ENCODE data around the gene UTY. TPM values are rescaled to one million over a fixed set of nuclear protein-coding genes. Genes with fewer than 3 reads are reported as not detected.

UTY gene
- polyA plus RNA-seq, 1 donor, result 11.5 TPM

DNA sequence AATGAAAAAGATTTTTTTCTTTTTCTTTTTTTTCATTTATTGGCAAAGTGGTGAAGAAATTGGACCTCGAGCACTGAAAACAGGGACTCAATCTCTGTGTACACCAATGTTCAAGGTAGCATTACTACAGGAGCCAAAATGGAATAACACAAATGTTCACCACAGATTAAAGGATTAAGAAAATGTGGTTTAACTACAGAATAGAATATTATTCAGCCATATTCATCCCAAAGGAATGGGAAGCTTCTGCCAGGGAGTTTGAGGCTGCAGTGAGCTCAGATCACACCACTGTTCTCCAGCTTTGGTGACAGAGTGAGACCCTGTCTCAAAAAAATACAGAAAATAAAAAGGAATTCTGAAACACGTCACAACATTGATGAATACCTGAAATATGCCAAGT lies 81.0 kb downstream of the UTY start:
- DNase-seq, result no peak

DNA sequence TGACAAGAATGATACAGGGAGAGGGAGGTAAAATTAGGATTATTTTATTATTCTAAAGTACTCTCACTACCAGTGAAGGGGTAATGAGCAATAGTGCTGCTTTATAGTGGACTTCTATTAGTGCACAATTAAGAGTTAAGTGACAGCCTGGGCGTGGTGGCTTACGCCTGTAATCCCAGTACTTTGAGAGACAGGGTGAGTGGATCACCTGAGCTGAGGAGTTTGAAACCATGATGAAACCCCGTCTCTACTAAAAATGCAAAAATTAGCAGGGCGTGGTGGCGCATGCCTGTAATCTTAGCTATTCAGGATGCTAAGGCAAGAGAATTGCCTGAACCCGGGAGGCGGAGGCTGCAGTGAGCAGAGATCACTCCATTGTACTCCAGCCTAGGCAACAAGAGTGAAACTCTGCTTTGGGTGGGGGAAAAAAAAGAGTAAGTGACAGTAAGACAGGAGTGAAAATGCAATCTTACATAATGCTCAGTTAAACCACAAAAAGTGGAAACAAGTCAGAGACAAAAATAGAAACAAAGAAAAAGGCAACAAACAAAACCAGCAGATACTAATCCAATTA lies 98.6 kb downstream of the UTY start:
- no peak for DNase-seq

DNA sequence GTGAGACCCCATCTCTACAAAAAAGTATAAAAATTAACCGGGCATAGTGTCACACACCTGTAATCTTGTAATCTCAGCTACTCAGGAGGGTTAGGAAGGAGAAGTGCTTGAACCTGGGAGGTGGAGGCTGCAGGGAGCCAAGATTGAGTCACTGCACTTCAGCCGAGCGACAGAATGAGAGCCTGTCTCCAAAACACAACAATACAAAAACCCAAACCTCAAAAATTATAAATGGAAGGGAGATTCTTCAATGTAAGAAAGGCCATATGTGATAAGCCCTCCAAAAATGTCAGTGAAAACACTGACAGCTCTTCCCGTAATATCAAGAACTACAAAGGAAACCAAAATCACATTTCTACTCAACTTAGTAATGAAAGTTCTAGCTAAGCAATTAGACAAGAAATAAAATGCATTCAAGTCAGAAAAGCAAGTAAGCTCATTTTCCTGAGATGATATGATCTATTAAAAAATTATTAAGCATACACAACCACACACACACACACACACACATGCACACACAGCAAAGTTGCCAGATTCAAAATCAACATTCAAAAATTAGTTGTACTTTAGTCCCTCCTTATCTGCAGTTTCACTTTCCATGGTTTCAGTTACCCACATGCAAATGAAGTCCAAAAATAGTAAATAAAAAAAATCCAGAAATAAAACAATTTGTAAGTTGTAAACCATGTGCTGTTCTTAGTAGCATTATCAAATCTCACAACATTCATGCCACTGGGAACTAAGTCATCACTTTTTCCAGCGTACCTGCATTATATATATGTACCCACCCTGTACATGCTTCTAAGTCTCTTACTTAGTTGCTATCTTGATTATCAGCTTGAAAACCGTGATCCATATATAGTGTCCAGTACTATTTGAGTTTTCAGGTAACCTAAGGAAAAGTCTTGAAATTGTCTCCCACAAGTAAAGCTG lies 108.7 kb downstream of the UTY start:
- DNase-seq, result no peak

DNA sequence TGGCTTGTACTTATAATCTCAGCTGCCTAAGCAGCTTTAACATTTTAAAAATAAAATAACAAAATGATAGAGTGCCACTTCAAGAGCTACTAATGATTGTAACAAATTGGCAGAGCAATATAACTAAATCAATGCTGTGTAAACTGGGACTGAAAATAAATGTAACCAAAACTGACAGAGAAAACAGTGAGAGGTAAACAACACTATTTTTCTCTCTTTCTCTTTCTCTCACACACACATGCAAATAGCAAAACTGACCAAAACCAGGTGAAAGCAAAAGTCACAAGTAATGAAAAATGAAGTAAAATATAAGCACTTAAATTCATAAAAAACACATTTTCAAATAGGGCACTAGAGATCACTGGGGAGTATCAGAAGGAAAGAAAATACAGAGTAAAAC lies 109.6 kb downstream of the UTY start:
- DNase-seq, result no peak

DNA sequence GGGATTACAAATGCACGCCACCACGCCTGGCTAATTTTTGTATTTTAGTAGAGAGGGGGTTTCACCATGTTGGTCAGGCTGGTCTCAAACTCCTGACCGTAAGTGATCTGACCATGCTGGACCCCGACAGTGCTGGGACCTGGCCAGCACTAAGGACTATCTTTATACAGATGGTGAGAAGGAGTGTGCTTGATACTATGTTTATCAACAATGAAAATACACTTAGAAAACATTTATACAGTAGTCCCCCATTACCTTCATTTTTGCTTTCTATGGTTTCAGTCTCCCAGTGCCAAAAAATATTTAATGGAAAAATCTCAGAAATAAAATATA lies 111.4 kb downstream of the UTY start:
- DNase-seq, result no peak

DNA sequence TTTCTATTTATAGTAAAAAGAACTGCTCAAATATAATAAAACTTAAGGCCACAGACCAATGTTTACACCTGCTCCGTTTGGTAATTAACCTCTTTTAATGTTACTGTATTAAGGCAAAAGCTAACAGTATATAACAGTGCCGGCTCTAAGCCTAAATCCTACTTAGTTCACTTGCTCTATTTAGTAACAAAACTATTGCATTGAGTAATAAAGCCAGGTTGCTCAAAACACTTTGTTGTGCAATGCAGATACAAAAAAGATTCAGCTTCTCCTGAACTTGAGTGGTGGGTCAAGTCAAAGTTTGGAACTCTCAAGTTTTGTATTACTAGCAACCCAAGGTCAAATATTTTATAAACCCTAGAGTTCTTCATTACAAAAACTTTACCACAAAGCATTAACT lies 116.2 kb downstream of the UTY start:
- DNase-seq, result no peak

DNA sequence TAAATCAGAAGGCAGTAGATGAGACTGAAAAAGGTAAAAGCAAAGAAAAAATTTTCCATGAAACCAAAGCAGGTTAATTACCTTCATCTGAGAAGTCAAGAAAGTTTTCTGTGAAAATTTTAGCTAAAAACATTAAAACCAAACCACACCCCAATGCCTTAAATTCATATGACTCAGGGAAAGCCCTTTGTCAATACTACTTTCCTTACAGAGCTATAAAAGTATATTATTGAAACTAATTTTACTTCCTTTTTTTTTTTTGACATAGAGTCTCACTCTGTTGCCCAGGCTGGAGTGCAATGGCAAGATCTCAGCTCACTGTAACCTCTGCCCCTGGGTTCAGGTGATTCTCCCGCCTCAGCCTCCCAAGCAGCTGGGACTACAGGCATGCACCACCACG lies 117.2 kb downstream of the UTY start:
- DNase-seq, result no peak

DNA sequence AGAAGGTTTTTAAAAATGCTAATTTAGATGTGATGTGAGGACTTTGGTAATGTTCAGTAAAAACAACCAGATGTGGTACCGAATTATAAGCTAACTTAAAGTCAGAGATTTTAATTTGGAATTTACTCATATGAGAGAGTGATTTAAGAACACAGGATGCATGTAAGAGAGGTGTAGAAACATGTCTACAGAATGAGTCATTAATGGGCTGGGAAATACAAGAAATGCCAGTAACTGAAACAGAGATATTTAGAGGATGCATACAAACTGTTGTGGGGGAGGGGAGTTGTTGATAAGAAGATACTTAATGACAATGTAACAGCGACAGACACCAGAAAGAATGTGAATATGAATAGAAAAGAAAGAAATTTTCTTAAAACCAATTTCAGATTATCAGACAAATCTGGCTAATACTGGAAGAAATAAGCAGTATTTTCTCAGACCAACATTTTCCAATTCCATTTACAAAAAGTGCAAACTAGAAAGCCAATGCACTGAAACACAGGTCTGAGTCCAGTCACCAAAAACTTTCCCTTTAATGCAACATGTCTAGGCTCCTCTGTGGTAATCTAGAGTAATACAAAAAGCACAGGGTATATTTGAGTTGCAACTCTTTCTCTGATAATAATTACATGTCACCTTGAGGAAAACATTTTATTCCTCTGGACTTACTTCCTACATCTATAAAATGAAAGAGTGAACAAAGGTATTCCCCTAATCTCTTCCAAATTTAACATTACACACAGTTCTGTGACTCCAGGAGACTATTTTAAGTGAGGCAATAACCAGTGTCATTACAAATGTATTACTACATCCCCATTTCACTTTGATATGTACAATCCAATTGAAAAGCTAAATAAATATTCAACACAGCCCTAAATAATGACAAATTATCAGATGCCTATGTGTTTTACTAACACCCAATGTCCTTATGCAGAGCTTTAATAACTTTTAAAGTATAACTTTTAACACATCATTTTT lies 117.9 kb downstream of the UTY start:
- no peak for DNase-seq

DNA sequence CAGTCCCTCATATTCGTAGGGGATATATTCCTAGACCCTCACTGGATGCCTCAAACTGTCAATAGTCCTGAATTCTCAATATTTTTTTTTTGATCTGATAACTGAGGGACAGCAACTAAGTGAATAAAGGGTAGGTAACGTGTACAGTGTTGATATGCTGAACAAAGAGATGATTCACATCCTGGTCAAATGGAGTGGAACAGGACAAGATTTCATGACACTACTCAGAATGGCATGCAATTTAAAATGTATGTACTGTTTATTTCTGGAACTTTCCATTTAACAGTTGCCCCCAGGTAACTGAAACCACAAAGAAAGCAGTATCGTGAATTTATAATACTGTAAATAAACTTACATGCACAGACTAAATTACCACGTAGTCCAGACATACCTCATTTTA lies 128.4 kb downstream of the UTY start:
- DNase-seq, result no peak

DNA sequence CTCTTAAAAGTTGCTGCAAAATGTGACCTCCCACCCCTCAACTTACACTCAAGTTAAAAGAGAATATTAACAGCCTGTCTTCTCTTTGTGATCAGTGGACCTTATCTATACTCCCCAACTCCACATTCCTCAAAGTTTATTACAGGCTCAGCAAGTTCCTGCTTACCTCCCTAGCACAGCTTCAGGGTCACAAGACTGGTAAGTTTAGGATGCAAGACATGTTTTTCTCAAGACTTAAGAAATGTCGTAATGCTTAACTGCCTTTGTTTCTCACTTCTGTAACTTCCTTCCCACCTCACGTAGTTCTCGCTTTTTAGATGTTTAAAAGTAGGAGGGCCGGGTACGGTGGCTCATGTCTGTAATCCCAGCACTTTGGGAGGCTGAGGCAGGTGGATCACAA lies 132.7 kb downstream of the UTY start:
- DNase-seq, result no peak

DNA sequence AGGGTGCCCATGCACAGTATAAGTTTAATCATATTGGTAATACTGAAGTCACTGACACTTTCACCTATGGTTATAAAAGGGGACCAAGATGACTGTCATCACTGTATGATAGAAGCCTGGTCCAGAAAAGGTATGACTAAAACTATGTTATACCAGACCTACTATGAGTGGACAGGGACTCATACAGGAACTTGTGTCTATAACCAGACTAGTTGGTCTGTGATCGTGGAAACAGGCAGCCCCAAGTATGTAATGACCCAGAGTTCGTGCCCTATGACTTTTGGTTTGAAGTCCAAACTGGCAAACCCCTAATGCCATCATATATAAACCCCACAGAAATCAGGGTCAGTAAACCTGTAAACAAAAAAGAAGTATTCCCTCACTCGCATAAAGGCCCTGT lies 134.3 kb downstream of the UTY start:
- DNase-seq, result no peak

DNA sequence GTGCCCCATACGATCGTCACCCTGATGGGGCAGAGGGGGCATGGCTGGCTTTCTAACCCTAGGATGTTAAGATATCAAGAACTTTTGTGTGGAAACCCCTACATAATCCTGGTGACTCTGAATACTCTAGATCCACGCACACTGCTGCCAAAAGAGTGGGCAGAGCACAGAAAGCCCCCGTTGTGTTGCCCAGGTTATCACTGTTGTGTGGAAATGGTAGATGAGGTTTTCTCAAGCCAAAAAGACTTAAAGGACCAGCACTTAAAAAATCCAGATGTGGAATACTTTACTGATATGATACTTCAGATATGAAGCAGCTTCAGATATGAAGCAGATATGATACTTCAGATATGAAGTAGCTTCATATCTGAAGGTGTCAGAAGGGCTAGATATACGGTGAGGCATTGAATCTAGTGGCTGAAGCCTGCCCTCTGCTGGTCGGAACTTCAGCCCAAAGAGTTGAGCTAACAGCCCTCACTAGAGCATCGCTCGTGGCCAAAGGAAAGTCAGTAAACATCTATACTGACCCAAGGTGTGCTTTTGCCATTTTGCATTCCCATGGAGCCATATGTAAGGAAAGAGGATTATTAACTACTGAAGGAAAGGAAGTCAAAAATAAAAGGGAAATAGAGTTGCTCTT lies 136.4 kb downstream of the UTY start:
- no peak for DNase-seq

DNA sequence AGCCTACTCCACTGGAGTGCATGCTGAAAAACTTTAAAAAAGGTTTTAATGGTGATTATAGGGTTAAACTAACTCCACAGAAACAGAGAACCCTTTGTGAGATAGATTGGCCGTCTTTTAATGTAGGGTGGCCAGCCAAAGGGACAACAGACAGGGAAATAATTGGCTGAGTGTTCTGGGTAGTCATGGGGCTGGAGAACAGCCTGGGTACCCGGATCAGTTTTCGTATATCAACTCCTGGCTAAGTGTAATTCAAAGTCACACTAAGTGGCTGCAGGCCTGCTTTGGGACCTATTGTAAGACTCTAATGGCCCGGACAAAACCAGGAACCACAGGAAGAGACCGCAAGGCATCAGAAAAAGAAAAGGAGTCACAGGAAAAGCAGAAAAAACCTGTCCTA lies 139.9 kb downstream of the UTY start:
- DNase-seq, result no peak

DNA sequence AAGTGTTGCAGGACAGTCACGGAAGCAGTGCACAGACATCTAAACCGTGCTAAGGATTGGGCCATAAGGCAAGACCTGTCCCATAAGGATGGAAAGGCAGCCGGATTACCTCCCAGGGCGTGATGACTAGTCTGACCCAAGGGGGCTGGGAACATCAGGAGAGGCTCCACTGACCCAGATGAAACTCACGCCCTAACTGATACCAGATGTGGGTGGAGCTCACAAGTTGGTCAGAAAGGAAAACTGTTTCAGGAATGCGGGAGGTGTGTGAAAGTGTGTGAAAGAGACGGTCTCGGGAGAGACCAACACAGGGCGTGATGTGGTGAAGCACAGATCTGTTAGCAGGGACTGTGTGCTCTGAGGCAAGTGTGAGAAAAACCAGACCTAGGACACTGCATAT lies 140.5 kb downstream of the UTY start:
- no peak for DNase-seq

DNA sequence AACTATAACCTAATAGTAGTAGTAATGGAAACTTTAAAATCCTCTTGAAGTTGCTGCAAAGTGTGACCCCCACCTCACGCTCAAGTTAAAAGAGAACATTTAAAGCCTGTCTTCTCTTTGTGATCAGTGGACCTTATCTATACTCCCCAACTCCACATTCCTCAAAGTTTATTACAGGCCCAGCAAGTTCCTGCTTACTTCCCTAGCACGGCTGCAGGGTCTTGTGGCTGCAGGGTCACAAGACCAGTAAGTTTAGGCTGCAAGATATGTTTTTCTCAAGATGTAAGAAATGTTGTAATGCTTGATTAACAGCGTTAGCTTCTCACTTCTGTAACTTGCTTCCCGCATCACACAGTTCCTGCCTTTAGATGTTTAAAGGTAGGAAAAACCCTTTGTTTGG lies 141.1 kb downstream of the UTY start:
- no peak for DNase-seq

DNA sequence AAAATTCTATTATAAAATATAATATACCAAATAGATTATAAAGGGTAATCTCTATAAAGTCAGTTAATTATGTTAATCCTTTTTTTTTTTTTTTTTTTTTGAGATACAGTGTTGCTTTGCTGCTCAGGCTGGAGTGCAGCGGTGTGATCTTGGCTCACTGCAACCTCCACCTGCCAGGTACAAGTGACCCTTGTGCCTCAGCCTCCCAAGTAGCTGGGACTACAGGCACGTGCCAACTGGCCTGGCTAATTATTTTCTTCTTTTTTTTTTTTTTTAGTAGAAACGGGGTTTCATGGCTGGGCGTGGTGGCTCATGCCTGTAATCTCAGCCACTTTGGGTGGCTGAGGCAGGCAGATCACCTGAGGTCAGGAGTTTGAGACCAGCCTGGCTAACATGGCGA lies 141.9 kb downstream of the UTY start:
- DNase-seq, result no peak

DNA sequence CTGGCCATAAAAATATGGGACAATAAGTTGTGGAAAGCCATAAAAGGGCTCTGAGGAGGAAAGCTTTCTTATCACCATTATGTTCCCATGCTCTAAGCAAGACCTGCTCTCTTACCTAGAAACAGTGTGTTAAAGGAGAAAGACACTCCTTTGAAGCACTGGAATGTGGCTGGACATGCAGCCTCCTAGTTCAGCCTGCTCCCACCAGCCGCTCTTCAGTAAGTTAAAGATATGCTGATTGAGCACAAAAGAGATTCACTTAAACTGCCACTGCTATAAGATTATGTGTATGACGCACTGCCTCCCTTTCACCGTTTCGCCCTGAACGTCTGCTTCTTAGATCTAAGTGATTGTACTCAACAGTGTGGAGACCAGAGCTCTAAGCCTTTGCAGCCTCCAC lies 146.0 kb downstream of the UTY start:
- DNase-seq, result no peak

DNA sequence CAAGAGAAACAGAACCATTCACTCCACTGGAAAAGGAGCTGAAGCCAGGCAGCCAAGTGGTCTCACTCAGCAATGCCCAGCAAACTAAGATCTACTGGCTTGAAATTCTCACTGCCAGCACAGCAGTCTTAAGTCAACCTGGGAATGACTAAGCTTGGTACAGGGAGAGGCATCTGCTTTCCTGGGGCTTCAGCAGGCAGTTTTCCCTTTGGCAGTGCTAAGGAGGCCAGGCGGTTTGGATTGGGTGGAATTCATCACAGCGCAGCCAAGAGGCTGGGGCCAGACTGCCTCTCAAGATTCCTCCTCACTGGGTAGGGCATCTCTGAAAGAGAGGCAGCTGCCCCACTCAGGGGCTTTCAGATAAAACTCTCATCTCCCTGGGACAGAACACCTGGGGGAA lies 149.2 kb downstream of the UTY start:
- DNase-seq, result no peak

DNA sequence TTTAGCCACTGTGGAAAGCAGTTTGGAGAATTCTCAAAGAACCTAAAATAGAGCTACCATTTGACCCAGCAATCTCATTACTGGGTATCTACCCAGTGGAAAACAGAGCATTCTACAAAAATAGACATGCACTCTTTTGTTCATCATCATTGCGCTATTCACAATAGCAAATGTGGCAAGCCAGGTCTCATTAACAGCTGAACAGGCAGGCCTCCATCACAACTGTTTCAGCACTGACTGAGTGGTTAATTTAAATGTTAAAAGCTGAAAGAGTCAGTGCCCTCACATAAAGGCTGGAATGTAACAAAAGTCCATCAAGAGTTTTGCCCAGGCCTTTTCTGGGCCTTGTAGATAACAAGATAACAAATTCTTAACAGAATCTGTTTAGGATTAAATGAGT lies 166.9 kb downstream of the UTY start:
- DNase-seq, result no peak

DNA sequence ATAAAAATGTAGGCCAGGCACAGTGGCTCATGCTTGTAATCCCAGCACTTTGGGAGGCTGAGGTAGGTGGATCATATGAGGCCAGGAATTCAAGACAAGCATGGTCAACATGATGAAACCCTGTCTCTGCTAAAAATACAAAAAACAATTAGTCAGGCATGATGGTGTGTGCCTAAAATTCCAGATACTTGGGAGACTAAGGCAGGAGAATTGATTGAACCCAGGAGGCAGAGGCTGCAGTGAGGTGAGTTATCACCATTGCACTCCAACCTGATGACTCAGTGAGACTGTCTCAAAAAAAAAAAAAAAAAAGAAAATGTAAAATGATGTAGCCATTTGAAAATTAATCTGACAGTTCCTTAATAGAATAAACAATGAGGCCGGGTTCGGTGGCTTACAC lies 171.9 kb downstream of the UTY start:
- DNase-seq, result no peak

DNA sequence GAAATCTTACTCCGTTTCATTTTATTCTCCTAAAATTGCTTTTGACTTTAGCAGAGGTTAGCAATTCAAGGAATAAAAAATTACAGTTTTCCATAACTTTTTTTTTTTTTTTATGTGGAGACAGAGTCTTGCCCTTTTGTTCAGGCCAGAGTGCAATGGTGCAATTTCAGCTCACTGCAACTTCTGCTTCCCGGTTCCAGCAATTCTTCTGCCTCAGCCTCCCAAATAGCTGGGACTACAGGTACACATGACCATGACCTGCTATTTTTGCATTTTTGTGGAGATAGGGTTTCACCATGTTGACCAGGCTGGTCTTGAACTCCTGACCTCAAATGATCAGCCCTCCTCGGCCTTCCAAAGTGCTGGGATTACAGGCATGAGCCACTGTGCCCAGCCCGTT lies 179.0 kb downstream of the UTY start:
- DNase-seq, result no peak

DNA sequence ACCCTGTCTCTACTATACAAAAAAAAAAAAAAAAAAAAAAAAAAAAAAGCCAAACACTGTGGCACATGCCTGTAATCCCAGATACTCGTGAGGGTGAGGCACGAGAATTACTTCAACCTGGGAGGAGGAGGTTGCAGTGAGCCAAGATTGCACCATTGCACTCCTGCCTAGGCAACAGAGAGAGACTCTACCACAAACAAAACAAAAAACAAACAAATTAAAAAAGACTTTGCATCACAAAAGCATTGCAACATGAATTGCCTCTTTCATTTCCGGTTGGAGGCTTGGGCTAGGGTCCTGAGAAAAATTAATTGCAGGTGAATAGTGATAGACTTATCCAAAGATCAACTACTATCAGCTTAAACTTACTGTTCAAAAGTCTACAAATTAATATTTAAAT lies 180.4 kb downstream of the UTY start:
- DNase-seq, result no peak
